Fibroblast of lung (primary cell): ENCODE data around the gene PDE1A.

Experiments
- CTCF ChIP-seq, 2 donors: IDR thresholded peaks in 1 of 2; conservative IDR thresholded peaks in 1 of 2; 1 replicate in 1 of 2; 2 replicates in 1 of 2; pipeline ENCODE4 v1.5.1; 2011 to 2012; ENCODE audit warnings: low read length in 2 of 2, control low read depth in 1 of 2, inconsistent platforms in 1 of 2, low read depth in 1 of 2, mild to moderate bottlenecking in 1 of 2
- EZH2 ChIP-seq: IDR thresholded peaks from 2 replicates; pipeline ENCODE4 v1.5.1; 2012; ENCODE audit warnings: low read length, control low read depth, mild to moderate bottlenecking; ENCODE audit errors: missing control alignments

GRCh38 chr2:182241936-182242335 lies 184.9 kb downstream of the PDE1A start:
- no peak for TF ChIP-seq CTCF (conservative IDR thresholded peaks at IDR 0.05 in 1 of 2, IDR thresholded peaks at IDR 0.05 in 1 of 2; ENCODE audit: low read depth in 1 of 2, low read length in 2 of 2)
- no peak for TF ChIP-seq EZH2
